ENCODE data around the gene METAP2.

- TF ChIP-seq POLR2AphosphoS5 (IDR thresholded peaks at IDR 0.05; ENCODE audit: low read depth, low read length) (no peak), TAF1 (IDR thresholded peaks at IDR 0.05; ENCODE audit: low read depth, low read length) (no peak), POLR2A (IDR thresholded peaks at IDR 0.05; ENCODE audit: low read depth, low read length) (no peak), POU2F2 (IDR thresholded peaks at IDR 0.05; ENCODE audit: low read depth, low read length) (no peak), PAX5 (IDR thresholded peaks at IDR 0.05; ENCODE audit: insufficient read depth, low read length, severe bottlenecking) (no peak), SPI1 (IDR thresholded peaks at IDR 0.05; ENCODE audit: low read depth, low read length) (no peak)
Measured at GRCh38 chr12:95480230-95480629, 6.3 kb downstream of the METAP2 start.

Data from GM12891 (cell line).